ENCODE results near the gene SAPCD2. TPM values are rescaled to one million over a fixed set of nuclear protein-coding genes. Genes with fewer than 3 reads are reported as not detected.

Gene SAPCD2
- total and polyA plus RNA-seq, 4 donors: 1.3 to 2.1 (median 1.6) TPM

DNA sequence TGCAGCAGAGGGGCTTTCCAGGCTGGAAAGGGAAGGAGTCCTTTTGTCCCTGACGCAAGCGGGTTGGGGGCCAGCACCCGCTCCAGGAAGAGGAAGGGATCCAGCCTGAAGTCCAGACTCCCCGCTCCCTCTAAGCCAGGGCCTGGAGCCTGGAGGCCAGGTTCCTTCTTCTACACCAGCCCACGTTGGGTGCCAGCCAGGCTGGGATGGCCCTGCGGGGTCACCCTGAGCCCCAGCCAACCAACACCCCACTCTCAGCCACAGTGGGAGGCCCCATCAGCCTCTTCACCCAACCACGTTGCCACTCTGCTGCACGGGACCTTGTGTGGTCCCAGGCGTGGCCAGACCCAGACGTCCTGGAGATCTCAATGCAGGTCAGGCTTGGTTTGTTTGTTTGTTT lies 37.5 kb downstream of the SAPCD2 start:
- ATAC-seq (ENCODE audit: insufficient read depth, low FRiP score): no peak
- Histone ChIP-seq H3K4me3 (no peak overlapping the region), H3K27ac (ENCODE audit: low read depth in 1 of 2, low read length in 1 of 2) (peak overlapping the region in 1 of 2 donors; percentile 2), H3K4me1 (ENCODE audit: control insufficient read depth in 5 of 5, insufficient read depth in 5 of 5, low read length in 5 of 5) (peaks cover 0 to 13% (median 4%) of the 10 kb centered on the region in 5 donors), H3K27me3 (ENCODE audit: control insufficient read depth in 3 of 3, insufficient read depth in 3 of 3, low read length in 2 of 3) (peaks cover 0 to 3% (median 0%) of the 10 kb centered on the region in 3 donors), H3K9me3 (ENCODE audit: control insufficient read depth in 4 of 4, insufficient read depth in 3 of 4, low read length in 3 of 4) (no peaks in the 10 kb centered on the region), H3K36me3 (ENCODE audit: control insufficient read depth in 4 of 4, insufficient read depth in 4 of 4, low read length in 4 of 4) (peaks cover 0 to 2% (median 0%) of the 10 kb centered on the region in 4 donors), H3K9ac (ENCODE audit: insufficient read depth in 1 of 2, low read length in 2 of 2) (no peak overlapping the region)
- DNase-seq: no peak
- 32 to 69% methylated on average over 10 of the region's 10 CpGs for WGBS, 2 donors
- TF ChIP-seq, protein P1, sequence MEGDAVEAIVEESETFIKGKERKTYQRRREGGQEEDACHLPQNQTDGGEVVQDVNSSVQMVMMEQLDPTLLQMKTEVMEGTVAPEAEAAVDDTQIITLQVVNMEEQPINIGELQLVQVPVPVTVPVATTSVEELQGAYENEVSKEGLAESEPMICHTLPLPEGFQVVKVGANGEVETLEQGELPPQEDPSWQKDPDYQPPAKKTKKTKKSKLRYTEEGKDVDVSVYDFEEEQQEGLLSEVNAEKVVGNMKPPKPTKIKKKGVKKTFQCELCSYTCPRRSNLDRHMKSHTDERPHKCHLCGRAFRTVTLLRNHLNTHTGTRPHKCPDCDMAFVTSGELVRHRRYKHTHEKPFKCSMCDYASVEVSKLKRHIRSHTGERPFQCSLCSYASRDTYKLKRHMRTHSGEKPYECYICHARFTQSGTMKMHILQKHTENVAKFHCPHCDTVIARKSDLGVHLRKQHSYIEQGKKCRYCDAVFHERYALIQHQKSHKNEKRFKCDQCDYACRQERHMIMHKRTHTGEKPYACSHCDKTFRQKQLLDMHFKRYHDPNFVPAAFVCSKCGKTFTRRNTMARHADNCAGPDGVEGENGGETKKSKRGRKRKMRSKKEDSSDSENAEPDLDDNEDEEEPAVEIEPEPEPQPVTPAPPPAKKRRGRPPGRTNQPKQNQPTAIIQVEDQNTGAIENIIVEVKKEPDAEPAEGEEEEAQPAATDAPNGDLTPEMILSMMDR (IDR thresholded peaks at IDR 0.05; ENCODE audit: control extremely low read depth, extremely low read depth): no peak

DNA sequence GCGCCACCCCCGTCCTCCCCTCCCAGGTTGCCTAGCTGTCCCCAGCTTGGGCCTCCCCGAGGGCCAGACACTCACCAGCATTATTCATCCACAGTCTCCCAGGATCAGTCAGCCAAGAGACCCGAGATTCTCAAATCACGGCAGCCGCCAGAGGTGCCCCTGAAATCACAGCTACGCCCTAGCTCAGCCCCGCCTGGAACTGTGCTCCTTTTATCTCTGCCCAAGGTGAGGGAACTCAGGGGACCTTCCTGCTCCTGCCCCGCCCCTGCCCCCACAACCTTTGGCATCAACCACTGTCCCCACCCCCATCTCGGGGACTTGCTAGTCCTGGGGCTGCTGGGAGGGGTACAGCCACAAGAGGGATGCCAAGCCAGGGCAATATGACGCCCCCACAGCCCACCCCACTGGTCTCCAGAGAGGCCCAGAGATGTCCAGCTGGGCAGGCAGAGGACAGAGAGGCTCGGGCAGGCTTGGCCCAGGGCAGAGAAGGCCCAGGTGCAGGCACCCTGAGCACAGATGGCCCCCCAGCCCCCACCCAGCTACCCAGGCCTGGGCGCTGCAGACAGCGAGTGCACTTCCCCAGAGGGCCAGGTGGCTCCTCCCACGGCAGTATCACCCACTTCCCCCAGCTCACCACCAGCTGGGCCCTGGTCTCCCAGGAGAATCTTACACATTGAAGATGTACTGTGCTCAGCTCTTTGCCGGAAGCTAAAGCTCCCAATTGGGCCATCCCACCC lies 38.3 kb downstream of the SAPCD2 start, which contains the start of gene FUT7:
Gene FUT7, minus strand, starts transcription at position 185 of the 737 bp plus-strand sequence. Its CDS starts 97 bp downstream, at position 88.
- H3K36me3 ChIP-seq (ENCODE audit: control insufficient read depth in 4 of 4, insufficient read depth in 4 of 4, low read length in 4 of 4): no peaks in the 10 kb centered on the region
- no peak within 1 kb of the TSS for H3K9ac ChIP-seq (ENCODE audit: insufficient read depth in 1 of 2, low read length in 2 of 2)
- H3K27me3 ChIP-seq (ENCODE audit: control insufficient read depth in 3 of 3, insufficient read depth in 3 of 3, low read length in 2 of 3): peaks cover 0 to 3% (median 0%) of the 10 kb centered on the region in 3 donors
- no peaks in the 10 kb centered on the region for H3K9me3 ChIP-seq (ENCODE audit: control insufficient read depth in 4 of 4, insufficient read depth in 3 of 4, low read length in 3 of 4)
- TF ChIP-seq, protein P1 (IDR thresholded peaks at IDR 0.05; ENCODE audit: control extremely low read depth, extremely low read depth): no peak
- no peak within 1 kb of the TSS for H3K4me3 ChIP-seq
- DNase-seq: no peak
- peaks cover 0 to 18% (median 4%) of the 10 kb centered on the region in 5 donors for H3K4me1 ChIP-seq (ENCODE audit: control insufficient read depth in 5 of 5, insufficient read depth in 5 of 5, low read length in 5 of 5)
- H3K27ac ChIP-seq (ENCODE audit: low read depth in 1 of 2, low read length in 1 of 2): peak within 1 kb of the TSS in 1 of 2 donors; percentile 27
- WGBS, 2 donors: 29 to 54% methylated on average over 16 of the region's 16 CpGs
- no peak for ATAC-seq (ENCODE audit: insufficient read depth, low FRiP score)

DNA sequence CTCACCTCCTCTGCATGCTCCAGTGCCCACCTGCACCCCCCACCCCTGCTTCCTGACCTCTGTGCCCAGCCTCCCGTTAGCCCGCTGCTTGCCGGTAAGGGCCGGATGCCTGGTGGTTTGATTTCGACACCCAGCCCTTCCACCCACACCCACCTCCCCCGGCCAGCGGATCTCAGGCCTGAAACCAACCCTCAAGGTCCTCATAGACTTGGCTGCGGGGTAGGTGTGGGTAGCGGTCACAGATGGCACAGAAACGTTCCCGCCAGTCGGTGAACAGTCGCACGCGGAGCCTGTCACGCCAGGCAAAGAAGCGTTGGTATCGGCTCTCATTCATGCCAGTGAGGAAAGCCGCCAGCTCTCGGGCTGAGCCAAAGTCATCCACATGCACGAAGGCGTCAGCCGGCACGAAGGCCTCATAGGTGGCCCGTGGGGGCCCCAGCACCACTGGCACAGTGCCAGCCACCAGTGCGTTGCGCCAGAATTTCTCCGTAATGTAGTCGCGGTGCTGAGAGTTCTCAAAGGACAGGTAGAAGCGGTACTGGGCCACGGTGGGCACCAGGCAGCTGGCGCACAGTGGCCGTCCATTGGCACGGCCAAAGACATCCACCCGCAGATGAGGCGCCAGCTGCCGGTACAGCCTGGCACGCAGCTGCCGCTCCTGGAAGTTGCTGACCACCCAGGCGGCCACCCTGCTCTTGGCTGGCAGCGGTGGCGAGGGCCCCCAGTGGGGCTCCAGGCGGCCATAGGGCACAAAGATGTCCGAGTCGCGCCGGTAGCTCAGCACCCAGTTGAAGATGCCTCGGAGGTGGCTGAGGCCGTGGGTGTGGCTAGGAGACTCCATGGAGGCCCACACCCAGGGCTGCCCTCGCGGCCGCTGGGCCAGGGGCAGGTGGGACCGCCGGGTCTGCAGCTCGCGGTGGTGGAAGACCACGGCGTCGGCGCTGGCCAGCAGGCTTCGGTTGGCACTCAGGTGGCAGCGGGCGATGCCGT lies 39.5 kb downstream of the SAPCD2 start:
- H3K4me3 ChIP-seq: no peak overlapping the region

More for the DNA sequence above, 39.5 kb downstream of the SAPCD2 start:
- DNase-seq (no peak), ATAC-seq (ENCODE audit: insufficient read depth, low FRiP score) (no peak)
- Histone ChIP-seq H3K27ac (ENCODE audit: low read depth in 1 of 2, low read length in 1 of 2) (peak overlapping the region in 1 of 2 donors; percentile 27), H3K9me3 (ENCODE audit: control insufficient read depth in 4 of 4, insufficient read depth in 3 of 4, low read length in 3 of 4) (no peaks in the 10 kb centered on the region), H3K4me1 (ENCODE audit: control insufficient read depth in 5 of 5, insufficient read depth in 5 of 5, low read length in 5 of 5) (peaks cover 0 to 19% (median 4%) of the 10 kb centered on the region in 5 donors), H3K27me3 (ENCODE audit: control insufficient read depth in 3 of 3, insufficient read depth in 3 of 3, low read length in 2 of 3) (peaks cover 0 to 3% (median 0%) of the 10 kb centered on the region in 3 donors), H3K9ac (ENCODE audit: insufficient read depth in 1 of 2, low read length in 2 of 2) (no peak overlapping the region), H3K36me3 (ENCODE audit: control insufficient read depth in 4 of 4, insufficient read depth in 4 of 4, low read length in 4 of 4) (no peaks in the 10 kb centered on the region)
- WGBS, 2 donors: 55 to 75% methylated on average over 65 of the region's 65 CpGs
- TF ChIP-seq, protein P1 (IDR thresholded peaks at IDR 0.05; ENCODE audit: control extremely low read depth, extremely low read depth): no peak

All from lung (tissue), 12 donors.